K562 (cell line): Measurements from ENCODE around the gene HPN. TPM values are rescaled to one million over a fixed set of nuclear protein-coding genes. Genes with fewer than 3 reads are reported as not detected.
"Not testable (repeated sequence)": the region's sequence is repeated elsewhere in the genome, so short reads cannot be mapped to it uniquely, and the experiment has no call there.

ENCODE experiments used
- ATAC-seq: fragments of 200-7000 bp; cut with Tn5 transposase; 3 replicates; pipeline ENCODE4 v1.9.1; 2020; ENCODE audit warnings: moderate library complexity
- BruUV-seq: library from RNA; stranded (reverse); fragments of 400-500 nt; replicated peaks from 2 replicates; lab custom pipeline; 2021; lab: Mats Ljungman, UMichigan
- CTCF ChIA-PET: fragments of 300-600 bp; formaldehyde crosslinking; extraction: SDS; loops from one replicate; lab custom pipeline; 2021; ENCODE audit warnings: low intra/inter-chr PET ratio; lab: Yijun Ruan, JAX
- POLR2A ChIA-PET: fragments of 300-600, 350-650 bp; sonication (Branson Sonifier 250); formaldehyde crosslinking; extraction: SDS; loops from one replicate; lab custom pipeline; 2021; ENCODE audit warnings: antibody characterized with exemption, inconsistent platforms; lab: Yijun Ruan, JAX
- DNase-seq, 4 experiments: peaks; one replicate each; pipeline versions ENCODE4 v3.0.0 to v3.0.0-alpha.2; 2011 to 2018; ENCODE audit warnings: low spot score in 3 of 4, mixed read lengths in 3 of 4; ENCODE audit errors: extremely low read depth in 1 of 4
- FAIRE-seq: peaks from 2 replicates; lab custom pipeline; 2011; peaks lifted over from hg19 to GRCh38; lab: Jason Lieb, UNC
- H2AFZ ChIP-seq: 2 replicates; pipeline ENCODE4 v1.6.0; 2011; ENCODE audit warnings: low read depth, low read length, control low read depth, inconsistent platforms
- H3K27ac ChIP-seq: fragments of 200-600 bp; 3 replicates; pipeline ENCODE4 v1.8.0; 2011; ENCODE audit warnings: low read depth, mild to moderate bottlenecking, control low read depth, inconsistent platforms, low read length, moderate library complexity, mixed read lengths; ENCODE audit errors: extremely low read depth
- H3K27me3 ChIP-seq, 2 experiments: fragments of 300-600 bp in 1 of 2; 2 replicates in 1 of 2; 3 replicates in 1 of 2; pipeline versions ENCODE4 v1.6.0 to v1.8.0; 2011; ENCODE audit warnings: inconsistent platforms in 2 of 2, low read length in 2 of 2, mild to moderate bottlenecking in 1 of 2, mixed read lengths in 1 of 2, moderate library complexity in 1 of 2; ENCODE audit not compliant: control insufficient read depth in 2 of 2, insufficient read depth in 2 of 2
- H3K36me3 ChIP-seq: fragments of 300-600 bp; 3 replicates; pipeline ENCODE4 v1.8.0; 2011; ENCODE audit warnings: mild to moderate bottlenecking, low read length, inconsistent platforms; ENCODE audit not compliant: control insufficient read depth, insufficient read depth
- H3K4me1 ChIP-seq, 2 experiments: fragments of 200-600 bp in 1 of 2; replicated peaks in 1 of 2; 2 replicates in 1 of 2; 3 replicates in 1 of 2; pipeline versions ENCODE4 v1.5.1 to v1.8.0; 2011; ENCODE audit warnings: inconsistent platforms in 2 of 2, low read length in 2 of 2, mild to moderate bottlenecking in 1 of 2, mixed read lengths in 1 of 2, moderate library complexity in 1 of 2; ENCODE audit not compliant: control insufficient read depth in 2 of 2, insufficient read depth in 2 of 2
- H3K4me2 ChIP-seq: 2 replicates; pipeline ENCODE4 v1.6.1; 2011; ENCODE audit warnings: low read length, control low read depth, inconsistent platforms, mixed read lengths; ENCODE audit not compliant: insufficient read depth
- H3K4me3 ChIP-seq: fragments of 200-600 bp; sonication (generic), shearing (Covaris generic); 2 replicates; pipeline ENCODE4 v1.5.1; 2016; ENCODE audit warnings: control low read depth, inconsistent platforms
- H3K79me2 ChIP-seq: fragments of 200-600 bp; 3 replicates; pipeline ENCODE4 v1.8.0; 2011; ENCODE audit warnings: low read length, inconsistent platforms; ENCODE audit not compliant: control insufficient read depth, insufficient read depth
- H3K9ac ChIP-seq, 2 experiments: 2 replicates each; pipeline versions ENCODE4 v1.6.0 to v1.6.1; 2011; ENCODE audit warnings: low read depth in 2 of 2, low read length in 2 of 2, control low read depth in 1 of 2, inconsistent platforms in 1 of 2, mild to moderate bottlenecking in 1 of 2, mixed read lengths in 1 of 2; ENCODE audit not compliant: insufficient read depth in 1 of 2
- H3K9me1 ChIP-seq: one replicate; pipeline ENCODE4 v1.6.0; 2011; ENCODE audit warnings: inconsistent platforms, mild to moderate bottlenecking, low read length, moderate library complexity; ENCODE audit not compliant: control insufficient read depth, insufficient read depth
- H3K9me3 ChIP-seq: replicated peaks from 2 replicates; pipeline ENCODE4 v1.5.1; 2011; ENCODE audit warnings: low read depth, low read length, inconsistent platforms; ENCODE audit not compliant: control insufficient read depth, insufficient read depth
- H4K20me1 ChIP-seq: replicated peaks from 2 replicates; pipeline ENCODE4 v1.6.1; 2011; ENCODE audit warnings: low read length, inconsistent platforms, mixed read lengths; ENCODE audit not compliant: control insufficient read depth, insufficient read depth
- CBX3 ChIP-seq, 2 experiments: IDR thresholded peaks; 1 replicate in 1 of 2; 2 replicates in 1 of 2; pipeline ENCODE4 v1.6.1; 2012; ENCODE audit warnings: inconsistent platforms in 2 of 2, low read length in 2 of 2, borderline replicate concordance in 1 of 2, control low read depth in 1 of 2
- CSDE1 ChIP-seq, 2 experiments: fragments of 450-650 bp; IDR thresholded peaks; 2 replicates each; pipeline ENCODE4 v1.6.1; 2016; ENCODE audit warnings: mild to moderate bottlenecking in 1 of 2
- WGBS: fragments of 100-300 bp; shearing (Covaris generic); methylation state at CpG from one replicate; pipeline ENCODE4 v1.1.6; 2016; ENCODE audit warnings: low coverage, mixed read lengths; ENCODE audit not compliant: insufficient coverage; ENCODE audit errors: missing lambda C conversion rate; 5-methylcytosine and 5-hydroxymethylcytosine counted together
- in situ Hi-C: fragments of 300-500 bp; cut with MboI; formaldehyde crosslinking; loops from 4 replicates; pipeline ENCODE4 v1.15.0; 2018; ENCODE audit warnings: inconsistent platforms, mixed read lengths
- intact Hi-C: fragments of 100-400 bp; cut with micrococcal nuclease; formaldehyde crosslinking; loops from 2 replicates; pipeline ENCODE4 v1.14.2; 2022
- polyA plus RNA-seq, 8 experiments: library from polyadenylated mRNA; depleted of rRNA in 4 of 8; stranded (reverse) in 5 of 8; unstranded in 3 of 8; fragments of >200 nt; fragmentation: Nextera tagmentation in 2 of 8; fragmentation: Illumina TruSeq in 1 of 8; extraction: Ambion mirVana in 2 of 8; extraction: Trizol in 1 of 8; gene quantifications; 2 replicates each; pipeline versions ENCODE4 v1.2.1 to v1.2.3, GENCODE V29; 2011 to 2014; ENCODE audit warnings: inconsistent platforms in 1 of 8, missing spikeins in 1 of 8
- total RNA-seq, 7 experiments: library from RNA; depleted of rRNA in 6 of 7; stranded (reverse); fragments of >200 nt in 6 of 7; fragmentation: Illumina TruSeq in 2 of 7; extraction: Trizol in 2 of 7; gene quantifications; 2 replicates each; pipeline versions ENCODE4 v1.2.1 to v1.2.3, GENCODE V29; 2011 to 2021; ENCODE audit warnings: low replicate concordance in 1 of 7

HPN gene
- total and polyA plus RNA-seq, 9 of the 15 experiments (the other 6 are each of a cell fraction or from before 2014, with no cell fraction given): 0.10 to 0.20 TPM; not detected in 7

DNA sequence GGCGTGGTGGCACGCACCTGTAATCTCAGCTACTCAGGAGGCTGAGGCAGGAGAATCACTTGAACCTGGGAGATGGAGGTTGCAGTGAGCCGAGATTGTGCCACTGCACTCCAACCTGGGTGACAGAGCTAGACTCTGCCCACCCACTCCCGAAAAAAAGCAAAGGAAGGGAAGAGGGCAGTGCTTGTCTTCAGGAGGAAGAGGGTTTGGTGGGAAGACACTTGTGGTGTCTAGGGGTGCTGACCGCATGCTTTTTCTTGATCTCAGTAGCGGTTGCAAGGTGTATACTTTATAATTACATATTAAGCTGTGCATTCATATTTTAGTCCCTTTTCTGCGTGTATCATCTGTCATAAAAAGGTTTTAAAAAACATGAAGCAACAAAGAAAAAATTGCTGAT is 48.9 kb upstream of the HPN start:
- H3K9me1 ChIP-seq, intact Hi-C loops, H3K9me3 ChIP-seq, ATAC-seq, H3K4me3 ChIP-seq, FAIRE-seq, H3K79me2 ChIP-seq, BruUV-seq, H3K4me1 ChIP-seq, in situ Hi-C loops, H2AFZ ChIP-seq, H4K20me1 ChIP-seq, CTCF ChIA-PET, H3K27ac ChIP-seq, DNase-seq, H3K9ac ChIP-seq, H3K4me2 ChIP-seq, H3K36me3 ChIP-seq: not testable (repeated sequence)
- peaks cover 0 to 14% of the 10 kb centered on the region in 2 experiments; a peak in 1 of 5 replicates for H3K27me3 ChIP-seq
- 25% methylated on average over 7 of the region's 7 CpGs for WGBS
- POLR2A ChIA-PET: interaction anchor here (0.9 to 1.0 kb wide), 2 partner anchors 9 to 15 kb away, joined by 3 to 4 read pairs; no protein-coding TSS in a partner anchor

DNA sequence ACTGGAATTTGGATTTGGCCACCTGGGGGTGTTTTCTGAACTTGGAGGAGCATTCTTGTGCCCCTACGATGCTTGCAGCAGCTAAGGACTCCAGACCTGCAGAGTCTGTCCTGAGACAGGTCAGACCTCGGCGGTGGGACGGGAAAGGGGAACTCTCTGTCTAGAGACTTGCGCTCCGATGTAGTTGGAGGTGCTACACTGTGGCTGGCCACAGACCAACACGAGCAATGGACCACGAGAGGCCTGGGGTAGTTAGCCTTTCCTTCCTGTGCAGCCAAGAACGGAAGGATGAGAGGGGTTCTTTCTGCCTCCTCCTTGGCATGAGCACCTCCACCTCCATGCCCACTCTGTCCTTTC is 47.3 kb upstream of the HPN start:
- POLR2A ChIA-PET: no interaction called here
- BruUV-seq: no TSS peak
- in situ Hi-C loops (no loop called here), intact Hi-C loops (no loop called here)
- ATAC-seq: no peak
- H3K79me2 ChIP-seq: no peaks in the 10 kb centered on the region
- no peaks in the 10 kb centered on the region for H3K9me1 ChIP-seq
- no peak overlapping the region for H3K4me2 ChIP-seq
- no peak for FAIRE-seq
- no peak overlapping the region for H3K9ac ChIP-seq
- H3K4me3 ChIP-seq: no peak overlapping the region
- peak overlapping the region; percentile 49; the same call in 1 of the 2 replicates for H2AFZ ChIP-seq
- H4K20me1 ChIP-seq: no peaks in the 10 kb centered on the region
- H3K36me3 ChIP-seq: no peaks in the 10 kb centered on the region
- peaks cover 0 to 10% of the 10 kb centered on the region in 2 experiments; a peak in 1 of 5 replicates for H3K27me3 ChIP-seq
- 44% methylated on average over 8 of the region's 9 CpGs for WGBS
- CTCF ChIA-PET: no interaction called here
- no peak for DNase-seq
- 0 out of 2 replicates have a peak, but pooled peaks cover 2% of the 10 kb centered on the region for H3K9me3 ChIP-seq
- no peak overlapping the region for H3K27ac ChIP-seq
- H3K4me1 ChIP-seq: peaks cover 7 to 10% of the 10 kb centered on the region in 2 experiments; a peak in 4 of 5 replicates
- TF ChIP-seq CBX3 (IDR thresholded peaks at IDR 0.05; ENCODE audit: borderline replicate concordance in 1 of 2, low read length in 2 of 2): 0 out of 3 replicates have a peak, but pooled peaks of 1 of the 2 experiments have one; percentile 8
- TF ChIP-seq CSDE1 (IDR thresholded peaks at IDR 0.05): no peak
